ENCODE results near the gene RYR1.

Gene RYR1

GRCh38 chr19:38559428-38560401 is 126.2 kb downstream of the RYR1 start:
- H3K9me3 ChIP-seq (ENCODE audit: severe bottlenecking): no peaks in the 10 kb centered on the region
- TF ChIP-seq, protein P1, sequence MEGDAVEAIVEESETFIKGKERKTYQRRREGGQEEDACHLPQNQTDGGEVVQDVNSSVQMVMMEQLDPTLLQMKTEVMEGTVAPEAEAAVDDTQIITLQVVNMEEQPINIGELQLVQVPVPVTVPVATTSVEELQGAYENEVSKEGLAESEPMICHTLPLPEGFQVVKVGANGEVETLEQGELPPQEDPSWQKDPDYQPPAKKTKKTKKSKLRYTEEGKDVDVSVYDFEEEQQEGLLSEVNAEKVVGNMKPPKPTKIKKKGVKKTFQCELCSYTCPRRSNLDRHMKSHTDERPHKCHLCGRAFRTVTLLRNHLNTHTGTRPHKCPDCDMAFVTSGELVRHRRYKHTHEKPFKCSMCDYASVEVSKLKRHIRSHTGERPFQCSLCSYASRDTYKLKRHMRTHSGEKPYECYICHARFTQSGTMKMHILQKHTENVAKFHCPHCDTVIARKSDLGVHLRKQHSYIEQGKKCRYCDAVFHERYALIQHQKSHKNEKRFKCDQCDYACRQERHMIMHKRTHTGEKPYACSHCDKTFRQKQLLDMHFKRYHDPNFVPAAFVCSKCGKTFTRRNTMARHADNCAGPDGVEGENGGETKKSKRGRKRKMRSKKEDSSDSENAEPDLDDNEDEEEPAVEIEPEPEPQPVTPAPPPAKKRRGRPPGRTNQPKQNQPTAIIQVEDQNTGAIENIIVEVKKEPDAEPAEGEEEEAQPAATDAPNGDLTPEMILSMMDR (IDR thresholded peaks at IDR 0.05; ENCODE audit: poor library complexity, severe bottlenecking): no peak
- H3K4me1 ChIP-seq (ENCODE audit: insufficient read depth, poor library complexity, severe bottlenecking): peaks cover 9% of the 10 kb centered on the region
- DNase-seq (ENCODE audit: low spot score) (no peak), ATAC-seq (ENCODE audit: low read depth) (peak; percentile 92)
- H3K27ac ChIP-seq (ENCODE audit: poor library complexity, severe bottlenecking): peak overlapping the region; percentile 83
- peaks cover 1% of the 10 kb centered on the region for H3K27me3 ChIP-seq (ENCODE audit: insufficient read depth, poor library complexity, severe bottlenecking)
- H3K36me3 ChIP-seq (ENCODE audit: low read depth): no peaks in the 10 kb centered on the region
- no peak overlapping the region for H3K4me3 ChIP-seq (ENCODE audit: severe bottlenecking)

- Histone ChIP-seq H3K4me1 (ENCODE audit: insufficient read depth, poor library complexity, severe bottlenecking) (peaks cover 9% of the 10 kb centered on the region), H3K36me3 (ENCODE audit: low read depth) (no peaks in the 10 kb centered on the region), H3K27ac (ENCODE audit: poor library complexity, severe bottlenecking) (peak overlapping the region; percentile 83), H3K27me3 (ENCODE audit: insufficient read depth, poor library complexity, severe bottlenecking) (peaks cover 3% of the 10 kb centered on the region), H3K4me3 (ENCODE audit: severe bottlenecking) (no peak overlapping the region), H3K9me3 (ENCODE audit: severe bottlenecking) (no peaks in the 10 kb centered on the region)
- DNase-seq (ENCODE audit: low spot score) (no peak), ATAC-seq (ENCODE audit: low read depth) (no peak)
- TF ChIP-seq, protein P1 (IDR thresholded peaks at IDR 0.05; ENCODE audit: poor library complexity, severe bottlenecking): no peak
Measured at GRCh38 chr19:38561053-38561606, 127.6 kb downstream of the RYR1 start.

- ATAC-seq (ENCODE audit: low read depth): no peak
- Histone ChIP-seq H3K4me1 (ENCODE audit: insufficient read depth, poor library complexity, severe bottlenecking) (peaks cover 9% of the 10 kb centered on the region), H3K9me3 (ENCODE audit: severe bottlenecking) (no peaks in the 10 kb centered on the region), H3K27me3 (ENCODE audit: insufficient read depth, poor library complexity, severe bottlenecking) (peaks cover 3% of the 10 kb centered on the region), H3K36me3 (ENCODE audit: low read depth) (no peaks in the 10 kb centered on the region), H3K27ac (ENCODE audit: poor library complexity, severe bottlenecking) (no peak overlapping the region), H3K4me3 (ENCODE audit: severe bottlenecking) (no peak overlapping the region)
- TF ChIP-seq, protein P1 (IDR thresholded peaks at IDR 0.05; ENCODE audit: poor library complexity, severe bottlenecking): no peak
- no peak for DNase-seq (ENCODE audit: low spot score)
Measured at GRCh38 chr19:38561658-38562057, 128.2 kb downstream of the RYR1 start.

GRCh38 chr19:38562096-38562495 is 128.6 kb downstream of the RYR1 start:
- DNase-seq (ENCODE audit: low spot score) (no peak), ATAC-seq (ENCODE audit: low read depth) (no peak)
- Histone ChIP-seq H3K4me1 (ENCODE audit: insufficient read depth, poor library complexity, severe bottlenecking) (peaks cover 9% of the 10 kb centered on the region), H3K27ac (ENCODE audit: poor library complexity, severe bottlenecking) (no peak overlapping the region), H3K9me3 (ENCODE audit: severe bottlenecking) (no peaks in the 10 kb centered on the region), H3K27me3 (ENCODE audit: insufficient read depth, poor library complexity, severe bottlenecking) (peaks cover 3% of the 10 kb centered on the region), H3K4me3 (ENCODE audit: severe bottlenecking) (no peak overlapping the region), H3K36me3 (ENCODE audit: low read depth) (no peaks in the 10 kb centered on the region)
- TF ChIP-seq, protein P1 (IDR thresholded peaks at IDR 0.05; ENCODE audit: poor library complexity, severe bottlenecking): no peak
